SJSA1 (cell line): ENCODE measurements around the gene OR13C4. TPM values are rescaled to one million over a fixed set of nuclear protein-coding genes. Genes with fewer than 3 reads are reported as not detected.

Experiments
- DNase-seq, 2 experiments: peaks; one replicate each; pipeline ENCODE4 v3.0.0-alpha.2; 2015 to 2020; ENCODE audit warnings: low spot score in 2 of 2, low read depth in 1 of 2
- H3K27ac ChIP-seq: fragments of 250-450 bp; sonication (Bioruptor Pico); 2 replicates; pipeline ENCODE4 v1.5.1; 2020; ENCODE audit warnings: mild to moderate bottlenecking, moderate library complexity
- H3K27me3 ChIP-seq: fragments of 250-450 bp; sonication (Bioruptor Pico); replicated peaks from 2 replicates; pipeline ENCODE4 v1.5.1; 2020; ENCODE audit warnings: mild to moderate bottlenecking, moderate library complexity
- H3K36me3 ChIP-seq: fragments of 250-450 bp; sonication (Bioruptor Pico); 2 replicates; pipeline ENCODE4 v1.5.1; 2020; ENCODE audit warnings: mild to moderate bottlenecking
- H3K4me1 ChIP-seq: fragments of 250-450 bp; sonication (Bioruptor Pico); replicated peaks from 2 replicates; pipeline ENCODE4 v1.6.1; 2021; ENCODE audit warnings: mild to moderate bottlenecking
- H3K4me3 ChIP-seq: fragments of 250-450 bp; sonication (Bioruptor Pico); 2 replicates; pipeline ENCODE4 v1.5.1; 2020; ENCODE audit warnings: mild to moderate bottlenecking
- H3K9me3 ChIP-seq: fragments of 250-450 bp; sonication (Bioruptor Pico); replicated peaks from 2 replicates; pipeline ENCODE4 v1.5.1; 2020; ENCODE audit warnings: mild to moderate bottlenecking
- total RNA-seq: library from RNA; depleted of rRNA; stranded (reverse); fragments of >200 nt; shearing (Covaris generic); gene quantifications from 2 replicates; pipeline ENCODE4 v1.2.3, GENCODE V29; 2014; rRNA removed

Gene OR13C4
- total RNA-seq, 1 experiment from 2014 or later = not detected

GRCh38 chr9:104503963-104504362 is 23.0 kb downstream of the OR13C4 start, which contains the start of gene OR13F1:
OR13F1 (plus strand) TSS chr9:104504263; CDS start chr9:104504263, 0 bp downstream.
- H3K27ac ChIP-seq = no peak within 1 kb of the TSS
- H3K4me3 ChIP-seq = no peak within 1 kb of the TSS
- H3K36me3 ChIP-seq = no peaks in the 10 kb centered on the region
- H3K27me3 ChIP-seq = no peaks in the 10 kb centered on the region; the same call in 1 of the 2 replicates
- no peaks in the 10 kb centered on the region for H3K4me1 ChIP-seq
- no peak for DNase-seq
- H3K9me3 ChIP-seq = no peaks in the 10 kb centered on the region

- Histone ChIP-seq H3K4me3 (no peak overlapping the region), H3K36me3 (no peaks in the 10 kb centered on the region), H3K9me3 (no peaks in the 10 kb centered on the region), H3K4me1 (no peaks in the 10 kb centered on the region), H3K27me3 (no peaks in the 10 kb centered on the region; the same call in 1 of the 2 replicates), H3K27ac (no peak overlapping the region)
- no peak for DNase-seq
These were observed 23.6 kb downstream of the OR13C4 start for GRCh38 chr9:104503440-104503839.

GRCh38 chr9:104494808-104495207 is 32.2 kb downstream of the OR13C4 start:
- no peaks in the 10 kb centered on the region for H3K9me3 ChIP-seq
- no peak for DNase-seq
- H3K4me3 ChIP-seq = no peak overlapping the region
- no peaks in the 10 kb centered on the region for H3K36me3 ChIP-seq
- H3K4me1 ChIP-seq = no peaks in the 10 kb centered on the region
- no peak overlapping the region for H3K27ac ChIP-seq
- H3K27me3 ChIP-seq = no peaks in the 10 kb centered on the region

GRCh38 chr9:104485014-104485413 is 42.0 kb downstream of the OR13C4 start:
- no peaks in the 10 kb centered on the region for H3K36me3 ChIP-seq
- no peak overlapping the region for H3K4me3 ChIP-seq
- no peak for DNase-seq
- H3K27ac ChIP-seq = no peak overlapping the region
- H3K4me1 ChIP-seq = no peaks in the 10 kb centered on the region
- H3K27me3 ChIP-seq = no peaks in the 10 kb centered on the region
- no peaks in the 10 kb centered on the region for H3K9me3 ChIP-seq

GRCh38 chr9:104482921-104483570 is 44.0 kb downstream of the OR13C4 start:
- Histone ChIP-seq H3K27ac (no peak overlapping the region), H3K4me3 (no peak overlapping the region), H3K36me3 (no peaks in the 10 kb centered on the region), H3K4me1 (no peaks in the 10 kb centered on the region), H3K27me3 (no peaks in the 10 kb centered on the region), H3K9me3 (no peaks in the 10 kb centered on the region)
- DNase-seq = no peak

Other genes with a start within 250 kb of the OR13C4 start
- gene OR13F1, start 22.9 kb downstream of the OR13C4 start, total RNA-seq = not detected in 2 replicates
- gene OR13C3, start 9.6 kb upstream of the OR13C4 start, total RNA-seq = not detected in 2 replicates
- gene OR13C8, start 42.0 kb upstream of the OR13C4 start, total RNA-seq = not detected in 2 replicates
- not detected in 2 replicates for gene OR13C5, start 72.2 kb upstream of the OR13C4 start, total RNA-seq
- not detected in 2 replicates for gene OR13C2, start 78.4 kb upstream of the OR13C4 start, total RNA-seq
- gene OR13C9, start 91.0 kb upstream of the OR13C4 start, total RNA-seq = not detected in 2 replicates
- gene OR13D1, start 167.3 kb upstream of the OR13C4 start, total RNA-seq = not detected in 2 replicates
- 65.2 and 79.8 TPM in 2 replicates for gene NIPSNAP3A, start 220.5 kb upstream of the OR13C4 start, total RNA-seq
- 0.42 and 0.97 TPM in 2 replicates for gene NIPSNAP3B, start 236.9 kb upstream of the OR13C4 start, total RNA-seq